NCI-H1436 treated with DMSO at 0.1 percent for 48 hours (cell line): ENCODE measurements around the gene FGF22.
A peak's percentile ranks its signal among the peaks of the same experiment; 100 is the strongest.
"Not testable (repeated sequence)": the region's sequence is repeated elsewhere in the genome, so short reads cannot be mapped to it uniquely, and the experiment has no call there.

Experiments used
- DNase-seq: peaks from one replicate; lab custom pipeline; 2025; lab: John Stamatoyannopoulos, UW

FGF22 gene

GRCh38 chr19:622666-623065 is 17.0 kb upstream of the FGF22 start:
- DNase-seq: no peak

DNA sequence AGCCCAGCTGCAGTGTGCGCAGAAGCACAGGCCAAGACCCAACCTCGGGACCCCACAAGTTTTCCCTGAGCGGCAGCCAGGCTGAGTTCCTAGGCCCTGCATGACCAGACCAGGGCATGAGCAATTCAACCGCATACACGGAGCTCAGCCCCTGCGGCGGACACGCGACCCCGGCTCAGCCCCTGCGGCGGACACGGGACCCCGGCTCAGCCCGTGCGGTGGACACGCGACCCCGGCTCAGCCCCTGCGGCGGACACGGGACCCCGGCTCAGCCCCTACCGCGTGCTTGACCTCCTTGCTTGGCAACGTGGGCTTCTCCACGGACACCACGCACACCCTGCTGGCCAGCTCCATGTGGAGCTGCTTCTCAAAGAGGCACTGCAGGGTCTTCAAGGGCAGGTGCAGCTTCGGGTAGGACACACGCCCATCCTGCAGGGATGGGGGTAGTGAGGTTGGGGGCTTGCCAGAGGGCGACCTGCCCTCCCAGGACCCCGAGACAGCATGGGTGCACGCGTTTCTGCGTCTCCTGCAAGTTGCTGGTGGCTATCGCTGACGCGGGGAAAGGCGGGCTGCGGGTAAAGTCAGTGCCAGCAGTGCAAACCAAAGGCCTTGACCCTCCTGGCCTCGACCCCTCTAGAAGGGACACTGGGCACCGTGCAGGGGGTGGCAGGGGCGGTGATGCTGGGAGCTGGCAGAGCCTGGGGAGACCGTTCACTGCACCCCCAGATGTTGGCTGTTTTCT is 16.3 kb upstream of the FGF22 start:
- no peak for DNase-seq

DNA sequence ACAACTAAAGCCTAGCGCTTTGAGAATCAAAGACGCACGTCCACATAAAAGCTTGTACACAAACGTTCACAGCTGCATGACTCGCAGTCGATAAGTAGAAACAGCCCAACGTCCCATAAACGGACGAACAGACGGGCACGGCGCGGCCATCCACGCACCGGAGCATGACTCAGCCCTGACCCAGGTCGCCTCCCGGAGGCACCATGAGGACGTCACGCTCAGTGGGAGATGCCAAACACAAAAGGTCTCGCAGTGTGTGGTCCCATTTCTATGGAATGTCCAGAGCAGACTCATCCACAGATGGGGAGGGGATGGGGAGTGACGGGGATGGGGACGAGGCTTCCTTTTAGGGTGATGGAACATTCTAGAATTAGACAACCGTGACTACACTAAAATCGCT is 15.7 kb upstream of the FGF22 start:
- DNase-seq: no peak

DNA sequence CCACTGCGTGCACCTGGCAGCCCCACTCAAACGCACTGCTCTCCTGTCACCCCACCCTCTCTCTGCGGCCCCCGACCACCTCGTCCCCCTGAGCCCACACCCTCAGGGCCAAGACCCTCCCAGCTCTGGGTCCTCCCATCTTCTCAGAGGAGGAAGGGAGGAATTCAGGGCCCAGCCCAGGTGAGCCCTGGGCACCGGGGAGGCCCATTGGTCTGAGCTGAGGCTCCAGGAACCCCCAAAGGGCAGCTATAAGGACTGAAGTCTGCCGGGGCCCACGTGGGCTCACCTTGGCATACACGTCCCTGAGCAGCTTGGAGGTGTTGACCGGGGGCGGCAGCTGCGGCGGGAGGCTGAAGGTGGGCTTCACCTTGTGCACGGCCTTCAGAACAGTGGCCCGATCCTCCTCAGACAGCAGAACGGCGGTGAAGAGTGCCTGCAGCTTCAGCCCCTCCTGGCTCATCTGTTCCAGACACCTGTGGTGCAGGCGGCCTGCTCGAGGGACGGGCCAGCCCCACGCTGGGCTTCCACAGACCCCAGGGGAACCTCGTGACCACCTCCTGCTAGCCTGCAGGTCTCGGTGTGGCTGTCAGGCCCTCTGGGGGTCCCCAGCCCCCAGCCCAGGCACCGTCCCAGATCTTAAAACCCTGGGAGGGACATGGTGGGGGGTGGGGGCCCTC is 15.1 kb upstream of the FGF22 start:
- DNase-seq: no peak

- no peak for DNase-seq
Measured at GRCh38 chr19:625257-625656, 14.4 kb upstream of the FGF22 start.

- not testable (repeated sequence) for DNase-seq
Measured at GRCh38 chr19:626566-626965, 13.1 kb upstream of the FGF22 start.

DNA sequence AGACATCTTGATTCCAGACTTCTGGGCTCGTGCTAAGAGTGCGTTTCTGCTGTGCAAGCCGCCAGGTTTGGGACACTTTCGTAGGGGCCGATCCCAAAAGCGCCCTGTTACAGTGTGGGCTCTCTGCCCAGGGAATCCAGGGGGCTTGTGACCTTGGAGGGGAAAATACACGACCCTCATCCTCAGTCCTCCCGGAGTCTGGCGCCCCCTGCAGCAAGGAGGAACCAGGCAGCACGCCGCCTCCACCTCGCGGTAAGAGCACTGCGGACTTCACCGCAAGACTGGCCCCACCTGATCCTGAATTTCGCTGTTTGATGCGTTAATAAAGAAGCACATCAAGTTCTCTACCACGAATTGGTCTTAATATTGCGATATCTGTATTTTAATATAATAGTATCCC is 11.5 kb upstream of the FGF22 start:
- no peak for DNase-seq

DNA sequence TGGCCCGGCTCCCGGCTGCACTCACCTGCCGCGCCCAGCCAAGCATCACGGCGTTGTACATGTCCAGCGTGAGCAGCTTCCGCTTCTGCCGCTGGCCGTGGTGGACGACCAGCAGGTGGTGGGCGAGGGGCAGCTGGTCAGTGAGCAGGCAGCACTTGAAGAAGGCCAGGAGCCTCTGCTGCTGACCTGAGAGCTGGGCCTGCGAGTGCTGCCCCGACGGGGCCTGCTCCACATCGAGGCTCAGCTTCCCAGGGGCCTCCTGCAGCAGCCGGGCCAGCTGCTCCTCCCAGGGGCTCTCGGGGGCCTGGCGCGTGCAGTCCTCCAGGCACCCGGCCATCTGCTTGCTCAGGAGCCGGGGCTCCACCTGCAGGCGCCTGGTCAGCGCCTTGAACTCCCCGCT is 10.2 kb upstream of the FGF22 start:
- not testable (repeated sequence) for DNase-seq

DNA sequence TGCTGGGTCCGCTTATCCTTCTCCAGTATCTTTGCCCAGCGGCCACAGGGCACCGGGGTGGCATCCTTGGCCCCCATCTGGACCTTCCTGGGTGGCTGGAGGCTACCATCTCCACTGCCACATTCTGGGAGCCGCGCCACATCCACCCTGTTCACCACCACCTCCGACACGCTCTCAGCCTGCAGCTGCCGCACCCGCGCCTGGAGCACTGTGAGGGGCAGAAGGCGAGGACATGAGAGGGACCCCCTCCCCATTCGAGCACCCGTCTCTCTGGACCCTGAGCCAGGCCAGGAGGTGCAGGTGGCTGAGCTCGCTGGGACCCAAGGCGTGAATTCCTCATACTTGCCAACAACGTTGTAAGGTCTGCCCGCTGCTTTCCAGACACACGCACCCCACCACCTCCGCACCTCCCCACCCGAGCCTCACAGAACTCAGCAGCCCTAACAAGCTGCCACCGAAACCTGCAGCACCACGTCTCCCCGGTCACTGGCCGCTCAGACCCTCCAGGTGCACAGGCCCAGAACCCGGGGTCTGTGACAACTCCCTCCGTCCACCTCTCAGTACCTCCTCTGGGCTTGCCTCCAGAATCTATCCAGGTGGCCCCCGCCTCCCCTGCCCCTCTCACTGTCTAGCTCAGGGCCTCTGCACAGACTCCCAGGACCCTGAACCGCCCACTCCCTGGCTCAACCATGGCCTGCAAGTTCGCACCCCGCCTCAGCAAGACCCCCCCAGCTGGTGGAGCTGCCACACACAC is 9.5 kb upstream of the FGF22 start:
- no peak for DNase-seq

- DNase-seq: no peak
Measured at GRCh38 chr19:632579-633067, 7.1 kb upstream of the FGF22 start.

DNA sequence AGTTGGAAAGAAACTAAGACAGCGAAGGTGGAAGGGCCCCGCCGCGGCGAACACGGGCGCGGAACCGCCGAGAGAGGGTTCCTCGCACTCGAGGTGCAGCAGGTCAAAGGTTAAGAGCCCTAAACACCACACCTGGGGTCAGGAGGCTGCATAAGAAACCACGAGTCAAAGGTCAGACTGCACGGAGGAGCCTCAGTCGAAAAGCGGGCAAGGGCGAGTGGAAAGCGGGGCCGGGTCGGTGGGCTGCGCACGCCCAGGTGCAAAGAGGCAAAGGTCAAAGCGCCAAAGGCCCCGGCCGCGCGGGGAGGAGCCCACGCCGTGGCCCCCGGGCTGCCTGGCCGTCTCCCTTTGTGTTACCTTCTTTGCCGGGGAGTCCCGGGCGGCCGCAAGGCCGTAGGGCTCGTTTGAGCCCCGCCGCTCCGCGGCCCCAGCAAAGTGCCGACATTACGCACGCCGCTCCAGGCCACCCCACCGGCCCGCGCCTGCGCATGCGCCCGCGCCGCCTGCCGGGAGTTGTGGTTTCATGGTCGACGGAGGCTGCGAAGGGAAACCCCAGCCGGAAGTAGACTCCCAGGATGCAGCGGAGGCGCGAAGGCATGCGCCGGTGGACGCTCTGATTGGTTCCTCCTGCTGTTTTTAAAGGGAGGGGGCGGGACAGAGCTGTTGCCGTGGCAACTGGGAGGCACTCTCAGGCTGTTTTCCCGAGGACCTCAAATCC is 6.5 kb upstream of the FGF22 start, which contains the start of gene POLRMT:
TSS of gene POLRMT (minus strand) at position 470 of the 718 bp plus-strand sequence. CDS start at position 445, 25 bp downstream.
- peak; percentile 87 for DNase-seq

GRCh38 chr19:633786-634639 is 5.7 kb upstream of the FGF22 start:
- no peak for DNase-seq

DNA sequence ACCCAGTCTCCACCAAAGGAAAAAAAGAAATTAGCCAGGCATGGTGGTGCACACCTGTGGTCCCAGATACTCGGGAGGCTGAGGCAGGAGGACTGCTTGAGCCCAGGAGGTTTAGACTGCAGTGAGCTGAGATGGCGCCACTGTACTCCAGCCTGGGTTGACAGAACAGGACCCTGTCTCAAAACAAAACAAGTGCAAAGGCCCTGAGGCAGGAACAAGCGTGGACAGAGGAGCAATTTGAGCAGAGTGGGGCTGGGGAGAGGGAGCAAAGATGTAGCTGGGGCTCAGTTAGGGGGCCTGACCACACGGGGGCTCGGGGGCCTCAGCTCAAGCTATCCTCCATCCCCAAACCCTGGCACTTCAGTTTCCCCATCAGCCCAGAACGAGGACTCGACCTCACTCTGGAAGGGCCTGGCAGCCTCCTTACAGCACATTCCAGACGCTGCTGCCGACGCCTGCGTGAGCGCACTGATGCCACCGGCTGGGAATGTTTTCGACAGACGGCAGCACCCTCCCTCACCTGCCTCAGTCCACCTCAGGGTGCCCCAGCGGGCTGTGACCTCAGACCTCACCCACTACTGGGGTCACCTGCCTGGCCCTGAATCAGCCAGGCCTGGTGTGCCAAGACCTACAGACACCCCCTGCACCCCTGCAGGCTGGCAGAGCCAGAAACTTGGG is 4.6 kb upstream of the FGF22 start:
- DNase-seq: no peak

GRCh38 chr19:638906-639252 is 800 bp upstream of the FGF22 start:
- no peak for DNase-seq

GRCh38 chr19:640161-640558 is 481 bp downstream of the FGF22 start:
- no peak for DNase-seq

- no peak for DNase-seq
Measured at GRCh38 chr19:640606-641189, 1.0 kb downstream of the FGF22 start.

- DNase-seq: no peak
Measured at GRCh38 chr19:641702-642101, 2.0 kb downstream of the FGF22 start.

DNA sequence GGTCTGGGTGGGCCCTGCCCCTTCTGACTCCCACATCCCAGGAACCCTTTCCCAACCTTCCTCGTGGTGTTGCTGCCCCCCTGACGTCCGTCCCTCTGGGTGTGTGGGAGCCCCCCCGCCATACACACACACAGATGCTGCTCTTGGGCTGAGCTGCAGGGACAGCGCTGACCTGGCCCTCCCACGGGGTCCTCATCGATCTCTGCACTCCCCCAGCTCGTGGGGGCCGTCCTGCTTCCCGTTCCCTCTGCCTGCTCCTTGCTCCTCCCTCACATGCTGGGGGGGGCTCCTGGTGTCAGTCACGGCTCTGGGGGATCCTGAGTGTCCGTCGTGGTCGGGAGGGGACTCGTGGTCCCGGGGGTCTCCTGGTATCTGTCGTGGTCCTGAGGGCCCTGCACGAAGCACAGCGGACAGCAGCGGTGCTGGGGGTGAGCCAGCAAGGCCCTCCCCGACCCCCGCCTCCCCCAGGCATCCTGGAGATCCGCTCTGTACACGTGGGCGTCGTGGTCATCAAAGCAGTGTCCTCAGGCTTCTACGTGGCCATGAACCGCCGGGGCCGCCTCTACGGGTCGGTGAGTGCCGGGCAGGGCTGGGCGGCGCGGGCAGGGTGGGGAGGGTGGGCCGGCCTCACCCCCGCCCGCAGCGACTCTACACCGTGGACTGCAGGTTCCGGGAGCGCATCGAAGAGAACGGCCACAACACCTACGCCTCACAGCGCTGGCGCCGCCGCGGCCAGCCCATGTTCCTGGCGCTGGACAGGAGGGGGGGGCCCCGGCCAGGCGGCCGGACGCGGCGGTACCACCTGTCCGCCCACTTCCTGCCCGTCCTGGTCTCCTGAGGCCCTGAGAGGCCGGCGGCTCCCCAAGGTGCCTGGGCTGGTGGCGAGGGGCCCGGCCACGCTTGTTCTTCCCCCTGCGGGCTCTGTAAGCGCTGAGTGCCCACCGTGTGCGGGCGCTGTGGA is 3.4 kb downstream of the FGF22 start:
- no peak for DNase-seq

GRCh38 chr19:643736-644135 is 4.1 kb downstream of the FGF22 start:
- DNase-seq: no peak
